ENCODE measurements around the gene CBX5. TPM values are rescaled to one million over a fixed set of nuclear protein-coding genes. Genes with fewer than 3 reads are reported as not detected.

The CBX5 gene
- total RNA-seq, 2 experiments from 2014 or later = 38.8 to 38.9 TPM

DNA sequence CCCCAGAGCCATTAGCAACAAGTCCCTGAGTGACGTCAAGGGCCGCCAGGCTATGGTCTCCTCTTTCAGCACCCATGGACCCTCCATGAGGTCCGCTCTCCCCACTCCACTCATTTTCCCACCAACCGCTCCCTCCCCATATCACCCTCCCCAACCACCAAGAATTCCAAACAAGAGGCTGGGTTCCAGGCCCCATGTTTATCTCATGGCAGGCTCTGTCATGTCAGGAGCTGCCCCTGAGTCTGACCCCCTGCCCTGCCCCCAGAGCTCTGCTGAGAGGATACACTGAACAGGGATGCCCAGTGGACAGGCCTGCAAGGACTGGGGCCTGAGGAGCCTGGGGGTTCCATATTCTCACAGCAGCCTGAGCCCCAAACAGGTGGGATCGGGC lies 69.5 kb downstream of the CBX5 start:
- intact Hi-C loops (cut with DNase I, micrococcal nuclease) = no loop called here
- Mint-ChIP-seq H3K27me3 (peaks cover 35% of the 10 kb centered on the region), H3K27ac (no peak overlapping the region), H3K36me3 (ENCODE audit: low read depth) (no peaks in the 10 kb centered on the region), H3K4me3 (no peak overlapping the region), H3K4me1 (ENCODE audit: low read depth) (peaks cover 11% of the 10 kb centered on the region), H3K9me3 (no peaks in the 10 kb centered on the region)
- no peak for ATAC-seq (ENCODE audit: poor library complexity)
- Histone ChIP-seq H3K9me3 (ENCODE audit: control insufficient read depth in 1 of 2, insufficient read depth in 1 of 2, low read length in 2 of 2) (no peaks in the 10 kb centered on the region), H3K27me3 (ENCODE audit: control insufficient read depth in 1 of 2, insufficient read depth in 2 of 2, low read length in 2 of 2) (peaks cover 3 to 26% of the 10 kb centered on the region in 2 experiments), H3K4me3 (ENCODE audit: low read length) (no peak overlapping the region), H3K27ac (ENCODE audit: low read depth in 1 of 2, low read length in 2 of 2) (no peak overlapping the region), H3K36me3 (ENCODE audit: insufficient read depth, low read length) (no peaks in the 10 kb centered on the region), H3K4me1 (ENCODE audit: insufficient read depth, low read length) (peaks cover 21% of the 10 kb centered on the region)
- POLR2A ChIA-PET = no interaction called here
- CTCF ChIA-PET = interaction anchor here (2.4 kb wide), 1 partner anchor 9 kb away, joined by 11 read pairs; no protein-coding TSS in a partner anchor
- no peak for DNase-seq
- TF ChIP-seq, protein P1, sequence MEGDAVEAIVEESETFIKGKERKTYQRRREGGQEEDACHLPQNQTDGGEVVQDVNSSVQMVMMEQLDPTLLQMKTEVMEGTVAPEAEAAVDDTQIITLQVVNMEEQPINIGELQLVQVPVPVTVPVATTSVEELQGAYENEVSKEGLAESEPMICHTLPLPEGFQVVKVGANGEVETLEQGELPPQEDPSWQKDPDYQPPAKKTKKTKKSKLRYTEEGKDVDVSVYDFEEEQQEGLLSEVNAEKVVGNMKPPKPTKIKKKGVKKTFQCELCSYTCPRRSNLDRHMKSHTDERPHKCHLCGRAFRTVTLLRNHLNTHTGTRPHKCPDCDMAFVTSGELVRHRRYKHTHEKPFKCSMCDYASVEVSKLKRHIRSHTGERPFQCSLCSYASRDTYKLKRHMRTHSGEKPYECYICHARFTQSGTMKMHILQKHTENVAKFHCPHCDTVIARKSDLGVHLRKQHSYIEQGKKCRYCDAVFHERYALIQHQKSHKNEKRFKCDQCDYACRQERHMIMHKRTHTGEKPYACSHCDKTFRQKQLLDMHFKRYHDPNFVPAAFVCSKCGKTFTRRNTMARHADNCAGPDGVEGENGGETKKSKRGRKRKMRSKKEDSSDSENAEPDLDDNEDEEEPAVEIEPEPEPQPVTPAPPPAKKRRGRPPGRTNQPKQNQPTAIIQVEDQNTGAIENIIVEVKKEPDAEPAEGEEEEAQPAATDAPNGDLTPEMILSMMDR (IDR thresholded peaks at IDR 0.05) = no peak

DNA sequence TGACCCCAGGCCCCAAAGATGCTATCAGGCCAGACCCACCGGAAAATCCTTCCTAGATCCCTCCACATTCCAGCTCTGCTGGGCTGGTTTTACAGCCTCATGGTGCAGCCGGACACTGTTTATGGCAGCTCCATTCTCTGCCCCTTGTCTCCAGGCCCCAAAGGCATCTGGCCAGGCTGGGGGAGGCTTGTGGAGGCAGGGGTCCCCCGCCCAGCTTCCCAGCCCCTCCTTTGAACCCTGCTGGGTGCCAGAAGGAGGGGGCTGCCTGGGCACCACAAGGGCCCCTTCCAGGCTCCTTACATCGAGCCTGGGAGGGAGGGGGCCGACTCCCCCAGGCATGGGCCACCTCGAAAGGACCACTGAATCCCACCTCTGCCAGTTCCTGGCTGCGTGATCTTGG lies 71.3 kb downstream of the CBX5 start:
- Mint-ChIP-seq H3K9me3 (no peaks in the 10 kb centered on the region), H3K4me1 (ENCODE audit: low read depth) (no peaks in the 10 kb centered on the region), H3K27me3 (peaks cover 49% of the 10 kb centered on the region), H3K27ac (no peak overlapping the region), H3K36me3 (ENCODE audit: low read depth) (no peaks in the 10 kb centered on the region), H3K4me3 (no peak overlapping the region)
- DNase-seq (no peak), ATAC-seq (ENCODE audit: poor library complexity) (no peak)
- Histone ChIP-seq H3K36me3 (ENCODE audit: insufficient read depth, low read length) (no peaks in the 10 kb centered on the region), H3K4me1 (ENCODE audit: insufficient read depth, low read length) (peaks cover 7% of the 10 kb centered on the region), H3K27me3 (ENCODE audit: control insufficient read depth in 1 of 2, insufficient read depth in 2 of 2, low read length in 2 of 2) (peaks cover 12 to 28% of the 10 kb centered on the region in 2 experiments), H3K27ac (ENCODE audit: low read depth in 1 of 2, low read length in 2 of 2) (no peak overlapping the region), H3K9me3 (ENCODE audit: control insufficient read depth in 1 of 2, insufficient read depth in 1 of 2, low read length in 2 of 2) (no peaks in the 10 kb centered on the region), H3K4me3 (ENCODE audit: low read length) (no peak overlapping the region)
- intact Hi-C loops (cut with DNase I, micrococcal nuclease) = loop anchor here in 1 of 2 experiments (10.0 kb wide), 1 partner anchor 504 kb away; no protein-coding TSS in a partner anchor
- ChIA-PET CTCF (interaction anchor here (0.7 to 5.1 kb wide), 4 partner anchors 17 to 202 kb away, joined by 3 to 59 read pairs (median 4); partner anchors contain the start of gene HOXC8), POLR2A (interaction anchor here (1.6 kb wide), 2 partner anchors 191 to 202 kb away, joined by 5 to 8 read pairs; no protein-coding TSS in a partner anchor)
- TF ChIP-seq, protein P1 (IDR thresholded peaks at IDR 0.05) = no peak

DNA sequence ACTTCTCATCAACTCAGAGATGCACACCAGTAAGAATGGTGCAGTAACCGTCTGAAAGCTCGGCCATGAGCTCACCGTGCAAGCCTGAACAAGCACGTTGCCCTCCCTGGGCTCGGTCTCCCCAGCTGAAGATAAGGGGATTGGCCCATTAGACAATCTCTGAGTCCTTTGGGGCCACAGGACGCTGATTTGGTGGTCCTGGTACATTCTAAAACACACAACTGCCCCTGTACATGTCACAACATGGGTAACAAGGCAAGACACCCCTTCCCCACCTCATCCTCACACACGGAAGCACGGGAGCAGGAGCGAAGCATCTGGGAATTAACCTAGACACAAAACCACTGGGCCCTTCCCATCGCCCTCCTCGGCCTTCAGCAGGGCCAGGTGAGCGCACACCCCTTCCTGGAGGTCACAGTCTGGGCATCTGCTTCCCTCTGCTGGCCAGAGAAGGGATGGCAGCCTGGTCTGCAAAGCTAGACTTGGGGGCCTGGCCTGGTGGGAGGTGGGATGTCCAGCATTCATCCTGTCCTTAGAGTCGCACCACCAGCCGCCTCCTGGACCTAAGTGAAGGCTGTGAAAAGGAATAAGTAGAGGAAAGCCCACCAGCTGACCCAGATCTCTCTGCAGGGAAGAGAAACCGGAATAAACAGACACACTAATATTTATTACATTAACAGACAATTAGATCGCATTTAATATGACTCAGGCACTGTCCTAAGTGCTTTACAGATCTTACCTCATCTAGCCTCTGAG lies 72.2 kb downstream of the CBX5 start:
- Mint-ChIP-seq H3K27me3 (peaks cover 53% of the 10 kb centered on the region), H3K36me3 (ENCODE audit: low read depth) (no peaks in the 10 kb centered on the region), H3K27ac (no peak overlapping the region), H3K4me1 (ENCODE audit: low read depth) (no peaks in the 10 kb centered on the region), H3K9me3 (no peaks in the 10 kb centered on the region), H3K4me3 (no peak overlapping the region)
- no peak overlapping the region for H3K27ac ChIP-seq (ENCODE audit: low read depth in 1 of 2, low read length in 2 of 2)
- peaks cover 7% of the 10 kb centered on the region for H3K4me1 ChIP-seq (ENCODE audit: insufficient read depth, low read length)
- H3K36me3 ChIP-seq (ENCODE audit: insufficient read depth, low read length) = no peaks in the 10 kb centered on the region
- POLR2A ChIA-PET = interaction anchor here (1.6 kb wide), 2 partner anchors 190 to 202 kb away, joined by 5 to 8 read pairs; no protein-coding TSS in a partner anchor
- intact Hi-C loops (cut with DNase I, micrococcal nuclease) = loop anchor here (1.0 to 10.0 kb wide), 2 partner anchors 201 to 503 kb away; no protein-coding TSS in a partner anchor
- peaks cover 12 to 31% of the 10 kb centered on the region in 2 experiments for H3K27me3 ChIP-seq (ENCODE audit: control insufficient read depth in 1 of 2, insufficient read depth in 2 of 2, low read length in 2 of 2)
- ATAC-seq (ENCODE audit: poor library complexity) = peak; percentile 96
- no peak overlapping the region for H3K4me3 ChIP-seq (ENCODE audit: low read length)
- CTCF ChIA-PET = interaction anchor here (0.6 to 5.1 kb wide), 23 partner anchors 9 to 464 kb away, joined by 3 to 59 read pairs (median 4); partner anchors contain the start of genes HOXC10, HOXC4, HOXC5 and HOXC8
- H3K9me3 ChIP-seq (ENCODE audit: control insufficient read depth in 1 of 2, insufficient read depth in 1 of 2, low read length in 2 of 2) = no peaks in the 10 kb centered on the region
- TF ChIP-seq, protein P1 (IDR thresholded peaks at IDR 0.05) = peak; percentile 92
- DNase-seq = peak; percentile 59 to 84 (median 72)
